CD4-positive, alpha-beta T cell treated with Interleukin-6 for 4 hours (primary cell): ENCODE results near the gene STARD13.

ENCODE experiments used
- DNase-seq: peaks from one replicate; pipeline ENCODE4 v3.0.0-alpha.2; 2020; ENCODE audit warnings: mixed read lengths

Gene STARD13

GRCh38 chr13:33277037-33277740 is 8.4 kb downstream of the STARD13 start:
- DNase-seq: no peak

GRCh38 chr13:33276570-33276969 is 9.0 kb downstream of the STARD13 start:
- no peak for DNase-seq

- DNase-seq: no peak
Observed at GRCh38 chr13:33275916-33276315, 9.6 kb downstream of the STARD13 start.

GRCh38 chr13:33274264-33274663 is 11.3 kb downstream of the STARD13 start:
- DNase-seq: no peak

GRCh38 chr13:33272531-33273124 is 12.9 kb downstream of the STARD13 start:
- no peak for DNase-seq

- DNase-seq: no peak
Observed at GRCh38 chr13:33271759-33272158, 13.8 kb downstream of the STARD13 start.

GRCh38 chr13:33270895-33271538 is 14.5 kb downstream of the STARD13 start:
- no peak for DNase-seq

- DNase-seq: no peak
Observed at GRCh38 chr13:33265607-33266006, 19.9 kb downstream of the STARD13 start.

- DNase-seq: no peak
Observed at GRCh38 chr13:33265133-33265532, 20.4 kb downstream of the STARD13 start.

GRCh38 chr13:33264620-33264978 is 21.0 kb downstream of the STARD13 start:
- no peak for DNase-seq

GRCh38 chr13:33263976-33264619 is 21.5 kb downstream of the STARD13 start:
- DNase-seq: no peak

GRCh38 chr13:33263484-33263883 is 22.1 kb downstream of the STARD13 start:
- no peak for DNase-seq

GRCh38 chr13:33262997-33263396 is 22.6 kb downstream of the STARD13 start:
- DNase-seq: no peak

- no peak for DNase-seq
Observed at GRCh38 chr13:33262594-33262993, 23.0 kb downstream of the STARD13 start.

- DNase-seq: no peak
Observed at GRCh38 chr13:33262062-33262487, 23.5 kb downstream of the STARD13 start.

GRCh38 chr13:33261387-33262061 is 24.0 kb downstream of the STARD13 start:
- DNase-seq: no peak

- no peak for DNase-seq
Observed at GRCh38 chr13:33260168-33261098, 25.1 kb downstream of the STARD13 start.

- no peak for DNase-seq
Observed at GRCh38 chr13:33259296-33259695, 26.3 kb downstream of the STARD13 start.

GRCh38 chr13:33258808-33259193 is 26.8 kb downstream of the STARD13 start:
- no peak for DNase-seq

- no peak for DNase-seq
Observed at GRCh38 chr13:33257841-33258807, 27.4 kb downstream of the STARD13 start.
